ENCODE data around the gene GBA2.

The GBA2 gene

DNA sequence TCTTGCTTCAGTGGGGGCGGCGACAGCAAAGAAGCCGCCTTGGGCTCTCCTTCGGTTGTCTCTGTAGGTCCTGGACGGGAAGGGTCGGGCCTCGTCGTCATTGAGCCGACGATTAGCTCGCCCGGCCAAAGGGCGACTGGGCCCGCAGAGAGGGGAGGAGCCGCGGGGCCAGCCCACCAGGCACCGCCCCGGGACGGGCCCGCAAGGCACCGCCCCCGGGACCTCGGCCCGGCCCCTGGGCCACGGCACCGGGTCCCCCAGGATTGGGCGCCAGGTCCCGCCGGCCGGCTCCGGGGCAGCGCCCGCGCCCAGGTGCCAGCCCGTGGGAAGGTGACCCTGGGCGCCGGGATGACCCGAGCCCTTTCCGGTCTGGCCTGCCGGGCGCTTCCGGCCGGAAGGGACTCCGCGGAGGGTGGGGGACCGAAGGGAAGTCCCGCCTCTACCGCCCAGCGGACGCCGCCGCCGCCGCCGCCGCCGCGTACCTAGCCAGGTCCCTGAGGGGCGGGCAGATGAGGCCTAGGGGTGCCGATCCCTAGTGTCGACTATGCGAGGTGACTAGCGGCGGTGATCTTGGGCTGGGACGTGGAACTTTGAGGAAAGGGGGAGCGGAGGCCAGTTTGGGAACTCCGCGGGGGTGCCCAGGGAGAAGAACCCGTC, at the start of gene GBA2, which contains the start of gene RGP1:
TSS of gene GBA2 (minus strand) at position 371 of the 657 bp plus-strand sequence. CDS start 524 bp downstream, outside the sequence.
TSS of gene RGP1 (plus strand) at position 430 of the 657 bp plus-strand sequence. CDS start 469 bp downstream, outside the sequence.
- DNase-seq, result peak; percentile 82 to 87
- no peak for TF ChIP-seq GATA1 (IDR thresholded peaks at IDR 0.05; ENCODE audit: low read depth, low read length)
- peak; percentile 64 for TF ChIP-seq POLR2A (IDR thresholded peaks at IDR 0.05; ENCODE audit: low read length)

DNA sequence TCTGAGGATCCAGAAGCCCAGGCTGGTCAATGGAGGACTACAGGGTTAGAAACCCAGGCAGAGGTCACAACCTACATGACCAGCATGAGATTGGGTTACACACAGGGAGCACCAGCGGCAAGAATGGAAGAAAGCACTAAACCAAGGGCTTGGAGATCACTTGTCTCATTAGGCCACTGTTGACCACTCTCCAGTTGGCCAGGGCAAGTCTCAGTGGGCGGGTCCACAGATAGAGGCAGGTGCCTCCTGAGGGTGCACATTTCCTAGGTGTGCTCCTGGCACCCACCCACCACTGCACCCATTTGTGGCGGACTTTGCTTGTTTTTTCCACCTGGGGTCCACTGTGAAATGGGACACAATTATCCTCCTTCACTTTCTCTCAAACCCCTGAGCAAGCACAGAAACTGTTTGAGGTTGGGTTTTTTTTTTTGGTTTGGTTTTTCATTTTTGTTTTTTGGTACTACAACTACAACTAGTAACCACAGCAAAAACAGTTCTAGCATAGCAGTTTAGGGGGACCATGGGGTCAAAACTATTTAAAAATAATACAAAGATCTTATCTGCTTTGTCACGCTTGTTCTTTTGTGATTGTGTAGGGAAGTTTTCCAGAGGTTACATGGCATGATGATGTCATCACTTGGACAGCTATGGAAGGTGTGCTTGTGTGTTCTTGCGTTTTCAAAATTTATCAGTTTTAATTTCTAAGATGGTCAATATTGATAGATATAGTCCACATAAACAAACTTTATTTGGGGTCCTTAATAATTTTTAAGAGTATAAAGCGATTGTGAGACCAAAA, 48.5 kb upstream of the GBA2 start:
- TF ChIP-seq GATA1 (IDR thresholded peaks at IDR 0.05; ENCODE audit: low read depth, low read length), result no peak
- TF ChIP-seq POLR2A (IDR thresholded peaks at IDR 0.05; ENCODE audit: low read length), result no peak
- DNase-seq, result peak in 1 of 2 experiments; percentile 23

DNA sequence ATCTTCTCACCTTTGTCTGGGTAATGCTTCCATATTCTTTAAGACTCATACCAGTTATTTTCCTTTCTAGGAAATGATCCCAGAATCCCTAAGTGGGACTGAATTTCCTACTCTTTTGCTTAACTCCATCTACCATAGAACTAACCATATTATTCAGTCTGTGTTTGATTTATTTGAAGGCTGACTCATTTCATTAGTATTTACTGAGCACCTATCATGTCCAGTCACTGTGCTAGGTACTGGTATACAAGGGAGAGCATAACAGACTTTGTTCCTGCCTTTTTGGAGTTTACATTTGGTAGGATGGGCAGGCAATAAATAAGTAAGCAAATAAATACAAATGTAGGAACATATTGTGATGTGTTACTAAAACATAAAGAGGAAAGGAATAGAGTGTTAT, 46.7 kb upstream of the GBA2 start:
- no peak for TF ChIP-seq POLR2A (IDR thresholded peaks at IDR 0.05; ENCODE audit: low read length)
- DNase-seq, result no peak

DNA sequence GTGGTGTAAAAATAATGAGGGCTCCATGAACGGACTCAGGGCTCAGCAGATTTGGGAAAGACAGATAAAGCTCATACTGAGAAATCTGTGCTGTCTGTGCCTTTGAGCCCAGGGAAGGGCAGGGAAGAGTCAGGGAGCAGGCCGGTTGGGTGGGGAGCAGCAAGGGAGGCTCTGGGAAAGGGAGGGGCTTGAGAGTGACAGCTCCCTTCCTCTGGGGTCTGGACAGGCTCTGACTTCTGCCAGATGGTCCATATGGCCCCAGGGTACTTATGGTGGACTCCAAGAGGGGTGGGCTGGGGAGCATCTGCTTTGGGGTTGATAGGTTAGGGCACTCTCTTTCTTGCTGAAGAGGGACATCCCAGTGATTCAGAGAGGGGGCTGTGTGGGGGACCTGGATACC, 44.4 kb upstream of the GBA2 start:
- DNase-seq, result no peak
- TF ChIP-seq GATA1 (IDR thresholded peaks at IDR 0.05; ENCODE audit: low read depth, low read length), result no peak

DNA sequence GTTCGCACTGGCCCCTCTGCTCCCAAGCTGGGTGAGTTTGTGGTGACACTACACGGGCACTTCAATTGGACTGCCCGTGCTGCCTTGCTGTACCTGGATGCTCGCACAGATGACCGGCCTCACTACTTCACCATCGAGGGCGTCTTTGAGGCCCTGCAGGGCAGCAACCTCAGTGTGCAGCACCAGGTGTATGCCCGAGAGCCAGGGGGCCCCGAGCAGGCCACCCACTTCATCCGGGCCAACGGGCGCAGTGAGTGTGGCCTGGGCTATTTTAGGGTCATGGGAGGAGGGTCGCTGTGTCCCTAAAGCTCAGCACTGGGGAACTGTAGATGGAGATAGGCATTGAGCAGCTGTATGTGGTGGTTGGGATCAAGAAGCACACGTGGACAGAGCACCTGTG, 43.8 kb upstream of the GBA2 start:
- TF ChIP-seq POLR2A (IDR thresholded peaks at IDR 0.05; ENCODE audit: low read length), result no peak
- no peak for TF ChIP-seq GATA1 (IDR thresholded peaks at IDR 0.05; ENCODE audit: low read depth, low read length)
- no peak for DNase-seq

DNA sequence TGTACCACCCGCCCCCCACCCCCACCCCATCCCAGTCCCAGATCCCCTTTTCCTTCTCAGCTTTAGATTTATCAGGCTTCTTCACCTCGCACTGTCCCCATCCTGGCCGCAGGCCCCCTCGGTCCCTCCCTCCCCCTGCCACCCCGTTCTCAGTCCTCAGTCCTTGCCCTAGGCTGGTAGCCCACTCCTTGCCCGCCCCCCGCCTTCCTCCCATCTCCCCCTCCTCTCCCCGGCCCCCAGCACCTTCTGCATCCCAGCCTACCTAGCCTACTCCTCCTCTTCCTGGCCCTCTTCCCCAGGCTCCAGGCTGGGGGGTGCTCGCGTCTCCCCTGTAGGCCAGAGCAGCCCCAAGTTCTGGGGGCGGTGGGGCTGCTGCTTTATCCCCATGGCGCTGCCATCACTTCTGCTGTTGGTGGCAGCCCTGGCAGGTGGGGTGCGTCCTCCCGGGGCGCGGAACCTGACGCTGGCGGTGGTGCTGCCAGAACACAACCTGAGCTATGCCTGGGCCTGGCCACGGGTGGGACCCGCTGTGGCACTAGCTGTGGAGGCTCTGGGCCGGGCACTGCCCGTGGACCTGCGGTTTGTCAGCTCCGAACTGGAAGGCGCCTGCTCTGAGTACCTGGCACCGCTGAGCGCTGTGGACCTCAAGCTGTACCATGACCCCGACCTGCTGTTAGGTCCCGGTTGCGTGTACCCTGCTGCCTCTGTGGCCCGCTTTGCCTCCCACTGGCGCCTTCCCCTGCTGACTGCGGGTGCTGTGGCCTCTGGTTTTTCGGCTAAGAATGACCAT, 43.2 kb upstream of the GBA2 start:
- no peak for TF ChIP-seq GATA1 (IDR thresholded peaks at IDR 0.05; ENCODE audit: low read depth, low read length)
- no peak for DNase-seq

DNA sequence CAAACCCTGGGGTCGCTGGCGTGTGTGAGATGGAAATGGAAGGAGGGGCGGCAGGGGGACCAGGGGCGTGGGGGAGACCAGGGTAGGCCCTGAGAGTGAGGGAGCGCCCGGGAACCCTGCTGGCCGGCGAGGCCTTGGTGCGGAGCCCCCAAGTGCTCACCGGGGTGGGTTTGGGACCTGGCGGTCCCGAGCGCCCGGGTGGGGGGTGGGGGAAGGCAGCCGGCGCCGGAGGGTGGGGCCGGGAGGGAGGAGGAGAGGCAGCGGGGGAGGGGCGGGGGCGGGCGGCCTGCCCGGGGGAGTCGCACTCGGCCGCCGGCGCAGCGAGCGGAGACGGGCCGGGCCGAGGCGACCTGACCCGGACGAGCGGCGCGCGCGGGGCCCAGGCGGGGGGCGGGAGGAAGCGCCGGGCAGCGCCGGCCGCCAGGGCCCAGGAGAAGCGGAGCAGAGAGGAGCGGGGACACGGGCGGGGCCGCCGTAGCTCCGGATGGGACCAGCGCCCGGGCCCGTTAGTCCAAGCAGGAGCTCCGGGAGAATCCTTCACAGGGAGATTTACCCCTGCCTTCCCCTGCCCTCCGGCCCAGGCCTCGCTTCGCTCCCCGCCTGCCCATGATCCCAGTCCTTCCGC, 42.4 kb upstream of the GBA2 start, which contains the start of gene NPR2:
TSS of gene NPR2 (plus strand) at position 295 of the 625 bp plus-strand sequence. CDS start 818 bp downstream, outside the sequence.
- DNase-seq, result no peak
- no peak for TF ChIP-seq GATA1 (IDR thresholded peaks at IDR 0.05; ENCODE audit: low read depth, low read length)
- no peak for TF ChIP-seq POLR2A (IDR thresholded peaks at IDR 0.05; ENCODE audit: low read length)

DNA sequence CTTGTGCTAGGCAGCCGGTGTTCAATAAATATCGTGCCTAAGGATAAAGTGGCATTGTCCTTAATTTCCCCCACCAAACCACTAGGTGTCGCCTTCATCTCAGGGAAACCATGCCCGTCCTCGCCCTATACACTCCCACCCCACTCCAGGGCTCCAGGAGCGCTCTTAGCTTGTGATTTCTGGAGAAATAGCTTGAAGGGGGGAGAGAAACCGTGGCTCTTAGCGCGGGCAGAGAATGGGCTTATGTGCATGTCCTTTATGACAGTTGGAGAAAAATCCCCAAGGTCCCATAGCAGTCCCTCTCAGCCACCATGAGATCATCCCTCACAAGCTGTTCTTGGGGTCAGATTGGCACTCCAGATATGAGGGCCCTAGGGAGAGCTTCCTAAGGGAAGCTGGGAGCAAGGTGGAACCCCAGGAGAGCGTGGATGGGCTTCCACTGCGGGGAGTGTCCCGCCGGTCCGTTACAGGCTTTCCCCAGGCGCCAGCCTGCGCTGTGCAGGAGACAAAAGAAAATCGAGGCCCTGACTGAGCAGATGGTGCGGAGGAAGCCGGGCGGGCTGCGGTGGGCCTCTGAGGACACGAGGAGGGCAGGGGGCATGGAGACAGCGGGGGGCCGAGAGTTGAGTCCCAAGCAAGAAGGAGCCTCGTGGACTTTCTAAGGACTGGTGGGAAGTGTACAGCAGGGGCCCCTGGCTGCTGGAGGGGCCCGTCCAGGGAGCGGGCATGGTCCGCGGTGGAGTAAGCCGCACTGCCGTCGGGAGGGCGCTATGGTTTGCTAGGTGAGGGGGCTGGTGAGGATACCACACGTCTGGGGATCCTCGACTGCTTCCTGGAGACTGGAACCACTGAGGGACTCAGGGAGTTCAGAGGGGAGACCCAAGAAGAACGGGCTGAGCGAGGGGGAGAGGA, 41.6 kb upstream of the GBA2 start:
- TF ChIP-seq GATA1 (IDR thresholded peaks at IDR 0.05; ENCODE audit: low read depth, low read length) (no peak), POLR2A (IDR thresholded peaks at IDR 0.05; ENCODE audit: low read length) (no peak)
- DNase-seq, result peak; percentile 69 to 85

DNA sequence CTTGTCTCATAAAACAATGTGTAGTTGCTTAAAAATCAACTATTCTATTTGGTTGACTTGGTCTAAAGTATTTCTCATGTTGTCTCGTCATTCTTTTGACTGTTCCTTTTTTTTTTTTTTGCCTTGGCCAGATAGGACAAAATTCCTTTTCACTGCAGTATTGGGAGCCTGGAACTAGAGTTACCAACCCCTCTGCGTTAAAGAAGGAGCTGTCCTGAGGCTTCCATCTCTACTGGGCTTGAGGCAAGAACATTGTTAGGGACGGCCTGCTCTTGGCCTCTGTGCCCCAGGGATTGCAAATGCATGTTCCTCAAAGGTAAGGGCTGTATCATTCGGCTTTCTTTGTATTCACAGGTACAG, 41.0 kb upstream of the GBA2 start:
- no peak for TF ChIP-seq GATA1 (IDR thresholded peaks at IDR 0.05; ENCODE audit: low read depth, low read length)
- TF ChIP-seq POLR2A (IDR thresholded peaks at IDR 0.05; ENCODE audit: low read length), result no peak
- DNase-seq, result no peak

DNA sequence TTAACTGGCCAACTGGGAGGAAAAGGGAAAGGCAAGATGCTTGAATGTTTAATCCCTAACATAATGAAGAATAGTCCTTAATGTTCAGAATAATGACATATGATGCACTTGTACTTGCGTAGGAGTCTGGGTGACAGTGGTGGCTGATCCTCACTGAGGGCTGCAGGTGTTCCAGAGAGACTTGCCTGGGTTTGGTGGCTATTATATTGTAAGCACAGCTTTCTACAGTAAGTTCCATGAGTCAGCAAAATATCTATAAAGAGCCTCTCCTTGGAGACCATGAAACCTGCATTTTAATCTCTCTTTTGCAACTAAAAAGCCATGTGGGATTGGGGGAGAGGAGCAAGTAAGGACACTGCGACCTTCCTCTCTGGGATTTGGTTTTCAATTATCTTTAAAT, 40.5 kb upstream of the GBA2 start:
- no peak for DNase-seq
- no peak for TF ChIP-seq POLR2A (IDR thresholded peaks at IDR 0.05; ENCODE audit: low read length)
- TF ChIP-seq GATA1 (IDR thresholded peaks at IDR 0.05; ENCODE audit: low read depth, low read length), result no peak

DNA sequence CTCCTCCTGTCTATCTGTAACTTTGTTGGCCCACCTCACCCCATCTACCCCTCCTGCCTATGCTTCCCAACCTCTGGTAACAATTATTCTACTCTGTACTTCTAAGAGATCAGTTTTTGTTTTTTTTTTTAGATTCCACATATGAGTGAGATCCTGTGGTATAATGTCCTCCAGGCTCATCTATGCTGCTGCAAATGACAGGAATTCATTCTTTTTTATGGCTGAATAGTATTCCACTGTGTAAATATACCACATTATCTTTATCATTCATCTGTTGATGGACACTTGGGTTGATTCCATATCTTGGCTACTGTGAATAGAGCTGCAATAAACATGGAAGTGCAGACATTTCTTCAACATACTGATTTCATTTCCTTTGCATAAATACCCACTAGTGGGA, 34.4 kb upstream of the GBA2 start:
- TF ChIP-seq GATA1 (IDR thresholded peaks at IDR 0.05; ENCODE audit: low read depth, low read length), result no peak
- no peak for TF ChIP-seq POLR2A (IDR thresholded peaks at IDR 0.05; ENCODE audit: low read length)
- DNase-seq, result no peak

DNA sequence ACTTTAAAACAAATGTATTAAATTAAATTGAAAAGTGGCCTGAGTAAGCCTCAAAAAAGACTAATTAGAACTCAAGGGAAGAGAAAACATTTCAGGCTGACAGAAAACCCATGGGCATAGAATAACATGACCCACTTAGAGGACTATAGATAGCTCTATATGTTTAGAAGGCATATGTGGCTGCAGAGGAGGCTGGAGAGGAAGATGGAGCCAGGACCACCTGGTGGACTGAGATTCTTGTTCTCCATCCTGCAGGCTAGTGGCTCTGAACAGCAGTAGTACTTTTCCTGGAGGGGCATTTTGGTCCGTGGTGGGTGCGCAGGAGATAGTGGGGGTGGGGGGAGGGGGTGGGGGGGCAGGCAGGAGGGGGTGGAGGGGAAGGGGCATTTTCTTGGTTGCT, 32.0 kb upstream of the GBA2 start:
- no peak for TF ChIP-seq GATA1 (IDR thresholded peaks at IDR 0.05; ENCODE audit: low read depth, low read length)
- TF ChIP-seq POLR2A (IDR thresholded peaks at IDR 0.05; ENCODE audit: low read length), result no peak
- no peak for DNase-seq

DNA sequence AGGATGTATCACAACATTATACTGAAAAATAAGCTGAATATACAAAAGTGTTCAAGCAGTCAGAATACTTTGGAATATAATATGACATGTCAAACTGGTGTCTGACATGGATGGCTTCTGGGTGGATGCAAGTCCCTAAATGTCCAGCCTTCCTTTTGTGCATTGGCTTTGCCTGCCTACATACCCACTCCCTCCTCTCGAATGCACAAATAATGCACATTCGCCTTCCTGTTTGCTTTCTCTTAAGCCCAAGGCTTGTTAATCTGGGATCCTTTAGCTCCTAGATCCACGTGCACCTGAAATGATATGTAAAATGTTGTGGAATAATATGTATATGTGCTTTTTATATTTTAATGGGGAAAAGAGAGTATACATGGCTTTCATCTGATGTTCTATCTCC, 29.5 kb upstream of the GBA2 start:
- DNase-seq, result no peak
- TF ChIP-seq GATA1 (IDR thresholded peaks at IDR 0.05; ENCODE audit: low read depth, low read length) (no peak), POLR2A (IDR thresholded peaks at IDR 0.05; ENCODE audit: low read length) (no peak)

Measured in erythroblast (primary cell).